ENCODE data around the gene PTGR2. TPM values are rescaled to one million over a fixed set of nuclear protein-coding genes. Genes with fewer than 3 reads are reported as not detected.

The PTGR2 gene
- total RNA-seq, 1 experiment from 2014 or later: 6.7 TPM

DNA sequence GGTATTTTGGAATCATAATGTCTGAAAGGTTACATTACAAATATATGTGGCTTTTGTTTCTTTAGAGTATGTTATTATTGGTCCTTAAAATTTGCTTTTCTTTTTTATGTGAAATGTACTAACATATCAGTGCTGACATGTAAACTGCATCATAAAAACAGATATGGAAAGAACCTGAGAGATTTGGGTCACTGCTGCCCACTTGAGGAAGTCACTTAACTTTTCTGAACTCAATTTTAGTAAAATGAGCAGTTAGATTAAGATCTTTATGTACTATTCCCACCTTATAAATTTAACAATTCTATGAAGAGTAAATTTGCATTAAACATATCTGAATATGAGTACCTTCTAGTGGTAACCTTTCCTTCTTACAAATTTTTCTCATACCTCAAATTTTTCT, 7.5 kb downstream of the PTGR2 start:
- no peaks in the 10 kb centered on the region for H3K27me3 Mint-ChIP-seq (ENCODE audit: low read depth)
- Histone ChIP-seq H3K4me2 (ENCODE audit: insufficient read depth, insufficient read length, low read length) (no peak overlapping the region), H2AFZ (ENCODE audit: low read length) (no peak overlapping the region), H3K27ac (ENCODE audit: insufficient read length, low read depth, low read length) (no peak overlapping the region), H4K5ac (ENCODE audit: insufficient read length, low read depth, low read length) (no peak overlapping the region), H2BK120ac (ENCODE audit: low read depth, low read length, poor library complexity, severe bottlenecking) (no peak overlapping the region), H4K91ac (ENCODE audit: insufficient read length, low read depth, low read length) (no peak overlapping the region), H3K9me3 (ENCODE audit: control insufficient read depth, low read depth, low read length) (no peaks in the 10 kb centered on the region), H3K79me1 (ENCODE audit: insufficient read depth, low read depth, low read length, poor library complexity, severe bottlenecking) (no peaks in the 10 kb centered on the region), H4K8ac (replicated peaks; ENCODE audit: insufficient read length, low read depth, low read length) (no peak overlapping the region), H3K9ac (ENCODE audit: extremely low read depth, insufficient read length, low read length) (no peak overlapping the region), H2BK5ac (ENCODE audit: insufficient read length, low read length) (no peak overlapping the region), H3K14ac (ENCODE audit: insufficient read depth, low read length) (no peak overlapping the region), H3K4ac (ENCODE audit: low read depth, low read length) (no peak overlapping the region), H2BK12ac (ENCODE audit: insufficient read length, low read depth, low read length) (no peak overlapping the region), H2BK15ac (ENCODE audit: low read depth, low read length) (no peak overlapping the region), H3K27me3 (ENCODE audit: insufficient read depth, low read length) (no peaks in the 10 kb centered on the region), H3T11ph (ENCODE audit: low read length) (no peak overlapping the region), H3K56ac (ENCODE audit: insufficient read length, low read depth, low read length) (no peak overlapping the region), H3K23me2 (ENCODE audit: insufficient read length, low read depth, low read length, poor library complexity, severe bottlenecking) (no peaks in the 10 kb centered on the region), H2BK20ac (ENCODE audit: low read depth, low read length, poor library complexity, severe bottlenecking) (no peak overlapping the region), H3K4me1 (ENCODE audit: insufficient read depth, low read length) (no peaks in the 10 kb centered on the region), H4K20me1 (ENCODE audit: control insufficient read depth, insufficient read depth, insufficient read length) (no peaks in the 10 kb centered on the region), H3K23ac (ENCODE audit: insufficient read length, low read depth, low read length) (no peak overlapping the region), H3K18ac (ENCODE audit: insufficient read length, low read depth, low read length) (no peak overlapping the region), H3K79me2 (ENCODE audit: insufficient read depth, low read length) (no peaks in the 10 kb centered on the region), H2AK5ac (ENCODE audit: insufficient read length, low read length) (no peak overlapping the region)
- no peaks in the 10 kb centered on the region for H3K4me1 Mint-ChIP-seq
- DNase-seq: no peak
- TF ChIP-seq CTCF (conservative IDR thresholded peaks at IDR 0.05): no peak
- H3K27ac Mint-ChIP-seq: 0 out of 7 replicates have a peak overlapping the region, but pooled peaks of 1 of the 3 experiments have one; percentile 40
- H3K36me3 Mint-ChIP-seq (ENCODE audit: insufficient read depth in 1 of 3, low read depth in 3 of 3): peaks cover 4 to 31% (median 20%) of the 10 kb centered on the region in 3 experiments; a peak in 6 of 7 replicates
- no peak overlapping the region for H3K4me3 Mint-ChIP-seq
- H3K9me3 Mint-ChIP-seq: no peaks in the 10 kb centered on the region
